K562 (cell line): ENCODE measurements around the gene DIP2C. TPM values are rescaled to one million over a fixed set of nuclear protein-coding genes. Genes with fewer than 3 reads are reported as not detected.

Experiments used
- ATAC-seq: fragments of 200-7000 bp; cut with Tn5 transposase; 3 replicates; pipeline ENCODE4 v1.9.1; 2020; ENCODE audit warnings: moderate library complexity
- Bru-seq: library from RNA; stranded (reverse); fragments of 400-500 nt; gene quantifications from one replicate; lab custom pipeline; 2021; lab: Mats Ljungman, UMichigan
- BruChase-seq, 2 experiments: library from RNA; stranded (reverse); fragments of 400-500 nt; gene quantifications; one replicate each; lab custom pipeline; 2021; lab: Mats Ljungman, UMichigan
- BruUV-seq: library from RNA; stranded (reverse); fragments of 400-500 nt; replicated peaks from 2 replicates; lab custom pipeline; 2021; lab: Mats Ljungman, UMichigan
- CTCF ChIA-PET: fragments of 300-600 bp; formaldehyde crosslinking; extraction: SDS; loops from one replicate; lab custom pipeline; 2021; ENCODE audit warnings: low intra/inter-chr PET ratio; lab: Yijun Ruan, JAX
- POLR2A ChIA-PET: fragments of 300-600, 350-650 bp; sonication (Branson Sonifier 250); formaldehyde crosslinking; extraction: SDS; loops from one replicate; lab custom pipeline; 2021; ENCODE audit warnings: antibody characterized with exemption, inconsistent platforms; lab: Yijun Ruan, JAX
- DNase-seq, 4 experiments: peaks; one replicate each; pipeline versions ENCODE4 v3.0.0 to v3.0.0-alpha.2; 2011 to 2018; ENCODE audit warnings: low spot score in 3 of 4, mixed read lengths in 3 of 4; ENCODE audit errors: extremely low read depth in 1 of 4
- FAIRE-seq: peaks from 2 replicates; lab custom pipeline; 2011; peaks lifted over from hg19 to GRCh38; lab: Jason Lieb, UNC
- H2AFZ ChIP-seq: 2 replicates; pipeline ENCODE4 v1.6.0; 2011; ENCODE audit warnings: low read depth, low read length, control low read depth, inconsistent platforms
- H3K27ac ChIP-seq: fragments of 200-600 bp; 3 replicates; pipeline ENCODE4 v1.8.0; 2011; ENCODE audit warnings: low read depth, mild to moderate bottlenecking, control low read depth, inconsistent platforms, low read length, moderate library complexity, mixed read lengths; ENCODE audit errors: extremely low read depth
- H3K27me3 ChIP-seq, 2 experiments: fragments of 300-600 bp in 1 of 2; 2 replicates in 1 of 2; 3 replicates in 1 of 2; pipeline versions ENCODE4 v1.6.0 to v1.8.0; 2011; ENCODE audit warnings: inconsistent platforms in 2 of 2, low read length in 2 of 2, mild to moderate bottlenecking in 1 of 2, mixed read lengths in 1 of 2, moderate library complexity in 1 of 2; ENCODE audit not compliant: control insufficient read depth in 2 of 2, insufficient read depth in 2 of 2
- H3K36me3 ChIP-seq: fragments of 300-600 bp; 3 replicates; pipeline ENCODE4 v1.8.0; 2011; ENCODE audit warnings: mild to moderate bottlenecking, low read length, inconsistent platforms; ENCODE audit not compliant: control insufficient read depth, insufficient read depth
- H3K4me1 ChIP-seq, 2 experiments: fragments of 200-600 bp in 1 of 2; replicated peaks in 1 of 2; 2 replicates in 1 of 2; 3 replicates in 1 of 2; pipeline versions ENCODE4 v1.5.1 to v1.8.0; 2011; ENCODE audit warnings: inconsistent platforms in 2 of 2, low read length in 2 of 2, mild to moderate bottlenecking in 1 of 2, mixed read lengths in 1 of 2, moderate library complexity in 1 of 2; ENCODE audit not compliant: control insufficient read depth in 2 of 2, insufficient read depth in 2 of 2
- H3K4me2 ChIP-seq: 2 replicates; pipeline ENCODE4 v1.6.1; 2011; ENCODE audit warnings: low read length, control low read depth, inconsistent platforms, mixed read lengths; ENCODE audit not compliant: insufficient read depth
- H3K4me3 ChIP-seq: fragments of 200-600 bp; sonication (generic), shearing (Covaris generic); 2 replicates; pipeline ENCODE4 v1.5.1; 2016; ENCODE audit warnings: control low read depth, inconsistent platforms
- H3K79me2 ChIP-seq: fragments of 200-600 bp; 3 replicates; pipeline ENCODE4 v1.8.0; 2011; ENCODE audit warnings: low read length, inconsistent platforms; ENCODE audit not compliant: control insufficient read depth, insufficient read depth
- H3K9ac ChIP-seq, 2 experiments: 2 replicates each; pipeline versions ENCODE4 v1.6.0 to v1.6.1; 2011; ENCODE audit warnings: low read depth in 2 of 2, low read length in 2 of 2, control low read depth in 1 of 2, inconsistent platforms in 1 of 2, mild to moderate bottlenecking in 1 of 2, mixed read lengths in 1 of 2; ENCODE audit not compliant: insufficient read depth in 1 of 2
- H3K9me1 ChIP-seq: one replicate; pipeline ENCODE4 v1.6.0; 2011; ENCODE audit warnings: inconsistent platforms, mild to moderate bottlenecking, low read length, moderate library complexity; ENCODE audit not compliant: control insufficient read depth, insufficient read depth
- H3K9me3 ChIP-seq: replicated peaks from 2 replicates; pipeline ENCODE4 v1.5.1; 2011; ENCODE audit warnings: low read depth, low read length, inconsistent platforms; ENCODE audit not compliant: control insufficient read depth, insufficient read depth
- H4K20me1 ChIP-seq: replicated peaks from 2 replicates; pipeline ENCODE4 v1.6.1; 2011; ENCODE audit warnings: low read length, inconsistent platforms, mixed read lengths; ENCODE audit not compliant: control insufficient read depth, insufficient read depth
- CHD7 ChIP-seq: fragments of 200-600 bp; sonication (generic); IDR thresholded peaks from one replicate; pipeline ENCODE4 v1.6.1; 2012; ENCODE audit warnings: mild to moderate bottlenecking, low read depth, low read length, inconsistent platforms
- LEF1 ChIP-seq: fragments of 450-650 bp; IDR thresholded peaks from 2 replicates; pipeline ENCODE4 v1.6.1; 2016; ENCODE audit warnings: mild to moderate bottlenecking
- TRIM24 ChIP-seq, 2 experiments: fragments of 450-650 bp; IDR thresholded peaks; 2 replicates each; pipeline ENCODE4 v1.6.1; 2016
- WGBS: fragments of 100-300 bp; shearing (Covaris generic); methylation state at CpG from one replicate; pipeline ENCODE4 v1.1.6; 2016; ENCODE audit warnings: low coverage, mixed read lengths; ENCODE audit not compliant: insufficient coverage; ENCODE audit errors: missing lambda C conversion rate; 5-methylcytosine and 5-hydroxymethylcytosine counted together
- in situ Hi-C: fragments of 300-500 bp; cut with MboI; formaldehyde crosslinking; loops from 4 replicates; pipeline ENCODE4 v1.15.0; 2018; ENCODE audit warnings: inconsistent platforms, mixed read lengths
- intact Hi-C: fragments of 100-400 bp; cut with micrococcal nuclease; formaldehyde crosslinking; loops from 2 replicates; pipeline ENCODE4 v1.14.2; 2022
- long read RNA-seq, 3 experiments: library from polyadenylated mRNA in 2 of 3; library from RNA in 1 of 3; unstranded in 2 of 3; stranded (forward) in 1 of 3; transcript quantifications; one replicate each; pipeline ENCODE4 v2.0.0, GENCODE V29; 2019 to 2022
- polyA minus RNA-seq, 3 experiments: library from RNA; depleted of rRNA, polyadenylated mRNA; stranded (reverse); fragments of >200 nt; gene quantifications; 2 replicates each; pipeline ENCODE4 v1.2.3, GENCODE V29; 2011
- polyA plus RNA-seq, 8 experiments: library from polyadenylated mRNA; depleted of rRNA in 4 of 8; stranded (reverse) in 5 of 8; unstranded in 3 of 8; fragments of >200 nt; fragmentation: Nextera tagmentation in 2 of 8; fragmentation: Illumina TruSeq in 1 of 8; extraction: Ambion mirVana in 2 of 8; extraction: Trizol in 1 of 8; gene quantifications; 2 replicates each; pipeline versions ENCODE4 v1.2.1 to v1.2.3, GENCODE V29; 2011 to 2014; ENCODE audit warnings: inconsistent platforms in 1 of 8, missing spikeins in 1 of 8
- total RNA-seq, 7 experiments: library from RNA; depleted of rRNA in 6 of 7; stranded (reverse); fragments of >200 nt in 6 of 7; fragmentation: Illumina TruSeq in 2 of 7; extraction: Trizol in 2 of 7; gene quantifications; 2 replicates each; pipeline versions ENCODE4 v1.2.1 to v1.2.3, GENCODE V29; 2011 to 2021; ENCODE audit warnings: low replicate concordance in 1 of 7

DIP2C gene
- total RNA-seq (2011; cell fraction: chromatin; rRNA removed; ENCODE audit: low replicate concordance) = not detected in 2 replicates
- total RNA-seq (2011; cell fraction: nucleolus; rRNA removed) = not detected in 2 replicates
- total RNA-seq (2011; cell fraction: nucleoplasm; rRNA removed) = not detected in 2 replicates
- not detected in 2 replicates for total RNA-seq (2014; rRNA removed)
- not detected in 2 replicates for total RNA-seq (2014; rRNA removed; fragmentation: Illumina TruSeq; extraction: Trizol)
- not detected in 2 replicates for total RNA-seq (2015; rRNA removed; fragmentation: Illumina TruSeq; extraction: Trizol)
- 0.09 TPM in 1 of 2 replicates, not detected in the other for total RNA-seq (2021)
- polyA plus RNA-seq (2011; rRNA removed) = not detected in 2 replicates
- not detected in 2 replicates for polyA plus RNA-seq (2011; cell fraction: cytosol; rRNA removed)
- not detected in 2 replicates for polyA plus RNA-seq (2011; cell fraction: nucleus; rRNA removed)
- polyA plus RNA-seq (2012) = 0.01 and 0.03 TPM in 2 replicates
- not detected in 2 replicates for polyA plus RNA-seq (2014; fragmentation: Illumina TruSeq; extraction: Trizol)
- polyA plus RNA-seq (2014; fragmentation: Nextera tagmentation; extraction: Ambion mirVana) = under 1 TPM in 1 of 2 experiments, not detected in 1; 0.01 TPM
- not detected in 2 replicates for polyA plus RNA-seq (2014; rRNA removed)
- polyA minus RNA-seq (2011; rRNA and poly(A)+ RNA removed) = not detected in 2 replicates
- not detected in 2 replicates for polyA minus RNA-seq (2011; cell fraction: cytosol; rRNA and poly(A)+ RNA removed)
- not detected in 2 replicates for polyA minus RNA-seq (2011; cell fraction: nucleus; rRNA and poly(A)+ RNA removed)
- percentile 11 among the genes with signal in this experiment for Bru-seq, nascent RNA
- BruChase-seq, experiment 1, labeled RNA remaining after a 2-hour chase = percentile 9 among the genes with signal in this experiment
- percentile 11 among the genes with signal in this experiment for BruChase-seq, experiment 2, labeled RNA remaining after a 6-hour chase
- long read RNA-seq, experiment 1 = 0 reads
- long read RNA-seq, experiment 2 = 0 reads
- long read RNA-seq, experiment 3, partial matches to known transcripts = 1 of 1 reads
- long read RNA-seq, experiment 3, other reads (novel, unspliced or antisense) = 0 of 1 reads

GRCh38 chr10:689452-690371 is at the start of gene DIP2C:
Gene DIP2C (minus strand): TSS chr10:689668. CDS start chr10:689578, 90 bp downstream.
- intact Hi-C loops (no loop called here), in situ Hi-C loops (no loop called here)
- H3K4me3 ChIP-seq = no peak within 1 kb of the TSS
- no peak within 1 kb of the TSS for H3K27ac ChIP-seq
- H3K9me1 ChIP-seq = no peaks in the 10 kb centered on the region
- no peaks in the 10 kb centered on the region for H3K9me3 ChIP-seq
- peaks cover 4 to 26% of the 10 kb centered on the region in 2 experiments; a peak in 3 of 5 replicates for H3K27me3 ChIP-seq
- 45% methylated on average over 15 of the region's 137 CpGs for WGBS
- no peak within 1 kb of the TSS for H2AFZ ChIP-seq
- H3K9ac ChIP-seq = no peak within 1 kb of the TSS
- ChIA-PET POLR2A (interaction anchor here (0.6 kb wide), 1 partner anchor 61 kb away, joined by 3 read pairs; no protein-coding TSS in a partner anchor), CTCF (no interaction called here)
- no peaks in the 10 kb centered on the region for H3K79me2 ChIP-seq
- FAIRE-seq = no peak
- BruUV-seq = no TSS peak
- peaks cover 0 to 5% of the 10 kb centered on the region in 2 experiments; a peak in 1 of 5 replicates for H3K4me1 ChIP-seq
- no peak for ATAC-seq
- no peak for DNase-seq
- no peaks in the 10 kb centered on the region for H3K36me3 ChIP-seq
- H4K20me1 ChIP-seq = no peaks in the 10 kb centered on the region; the same call in 1 of the 2 replicates
- no peak within 1 kb of the TSS for H3K4me2 ChIP-seq
- TF ChIP-seq LEF1 (no peak), TRIM24 (IDR thresholded peaks at IDR 0.05) (no peak), CHD7 (no peak)
